Hematopoietic multipotent progenitor cell treated with erythropoietin and hydrocortisone succinate and interleukin-3 and kit ligand, for 17 days (in vitro differentiated cells): ENCODE measurements around the gene CERK.
A peak's percentile ranks its signal among the peaks of the same experiment; 100 is the strongest.
"Not testable (repeated sequence)": the region's sequence is repeated elsewhere in the genome, so short reads cannot be mapped to it uniquely, and the experiment has no call there.

ENCODE experiments used
- DNase-seq: peaks from one replicate; pipeline ENCODE4 v3.0.0-alpha.2; 2015; ENCODE audit warnings: low spot score

Gene CERK

DNA sequence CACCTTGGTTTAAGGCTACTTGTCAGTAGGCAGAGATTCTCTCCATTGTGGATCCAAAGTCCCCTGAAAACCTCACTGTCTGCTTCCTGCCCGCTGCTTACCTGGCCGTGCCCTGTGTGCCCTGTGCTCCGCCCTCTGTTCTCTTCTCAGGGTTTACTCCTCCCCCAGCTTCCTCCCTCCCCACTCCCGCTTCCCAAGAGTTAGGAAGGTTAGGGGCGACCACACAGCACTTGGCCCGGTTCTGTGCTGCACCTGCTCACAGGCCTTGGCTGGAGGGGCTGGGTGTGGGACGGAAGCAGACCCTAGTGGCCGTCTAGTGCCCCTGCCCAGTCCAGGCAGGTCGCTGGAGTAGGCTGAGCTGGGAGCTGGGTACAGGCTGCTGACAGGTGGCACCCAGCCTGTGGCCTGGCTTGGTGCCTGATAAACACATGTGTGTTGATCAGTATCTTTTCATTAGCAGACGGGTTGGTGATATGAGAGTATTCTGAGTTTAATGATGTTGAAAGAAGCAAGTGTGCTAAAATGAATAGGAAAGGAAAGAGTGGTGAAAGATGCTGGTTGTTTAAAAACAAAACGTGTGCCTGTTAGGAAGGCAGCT lies 77.3 kb downstream of the CERK start:
- DNase-seq, result peak; percentile 8

DNA sequence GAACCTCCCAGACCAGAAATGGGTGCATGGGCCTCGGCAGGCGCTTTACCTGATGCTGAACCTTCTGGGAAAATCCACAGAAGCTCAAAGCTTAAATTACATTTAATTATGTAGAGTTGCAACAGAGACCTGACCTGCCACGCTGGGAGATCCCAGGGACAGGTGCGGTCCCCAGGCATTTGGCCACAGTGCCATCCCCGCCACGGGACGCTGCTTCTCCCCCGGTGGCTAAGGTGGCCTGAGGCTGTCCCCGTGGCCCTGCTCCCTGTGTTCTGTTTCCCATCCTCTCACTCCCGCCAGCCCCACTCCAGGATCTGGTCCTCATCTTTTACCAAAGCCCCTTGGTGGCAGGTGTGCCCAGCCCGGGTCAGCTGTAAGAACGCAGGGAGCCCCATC lies 78.3 kb downstream of the CERK start:
- DNase-seq, result no peak

DNA sequence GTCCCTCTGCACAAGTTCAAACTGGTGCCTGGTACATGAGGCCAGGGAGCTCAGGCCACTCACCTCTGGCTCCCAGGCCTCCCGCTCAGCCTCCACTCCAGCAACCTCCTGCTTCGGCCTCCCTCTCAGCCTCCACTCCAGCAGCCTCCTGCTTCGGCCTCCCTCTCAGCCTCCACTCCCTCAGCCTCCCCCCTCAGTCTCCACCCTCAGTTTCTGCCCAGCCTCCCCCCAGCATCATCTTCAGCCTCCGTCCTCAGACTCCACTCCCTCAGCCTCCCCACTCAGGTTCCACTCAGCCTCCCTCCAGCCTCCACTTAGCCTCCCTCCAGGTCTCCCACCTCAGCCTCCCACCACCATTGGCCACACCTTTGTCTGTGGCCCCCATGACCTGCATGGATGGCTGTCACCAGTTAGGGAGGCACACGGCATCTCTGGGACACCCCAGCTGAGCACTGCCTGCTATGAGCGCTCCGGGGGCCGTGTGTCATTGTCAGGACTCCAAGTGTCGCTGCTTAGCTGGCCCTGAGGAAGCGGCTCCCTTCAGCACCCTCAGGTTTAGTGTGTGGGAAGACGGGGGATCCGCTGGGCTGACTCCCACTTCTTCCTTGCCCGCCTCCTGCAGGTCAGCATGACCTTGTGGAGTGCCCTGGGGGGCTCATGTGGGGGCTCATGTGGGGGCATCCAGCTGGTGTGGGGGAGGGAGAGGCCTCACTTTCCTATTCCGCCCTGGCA lies 78.8 kb downstream of the CERK start:
- DNase-seq, result no peak

DNA sequence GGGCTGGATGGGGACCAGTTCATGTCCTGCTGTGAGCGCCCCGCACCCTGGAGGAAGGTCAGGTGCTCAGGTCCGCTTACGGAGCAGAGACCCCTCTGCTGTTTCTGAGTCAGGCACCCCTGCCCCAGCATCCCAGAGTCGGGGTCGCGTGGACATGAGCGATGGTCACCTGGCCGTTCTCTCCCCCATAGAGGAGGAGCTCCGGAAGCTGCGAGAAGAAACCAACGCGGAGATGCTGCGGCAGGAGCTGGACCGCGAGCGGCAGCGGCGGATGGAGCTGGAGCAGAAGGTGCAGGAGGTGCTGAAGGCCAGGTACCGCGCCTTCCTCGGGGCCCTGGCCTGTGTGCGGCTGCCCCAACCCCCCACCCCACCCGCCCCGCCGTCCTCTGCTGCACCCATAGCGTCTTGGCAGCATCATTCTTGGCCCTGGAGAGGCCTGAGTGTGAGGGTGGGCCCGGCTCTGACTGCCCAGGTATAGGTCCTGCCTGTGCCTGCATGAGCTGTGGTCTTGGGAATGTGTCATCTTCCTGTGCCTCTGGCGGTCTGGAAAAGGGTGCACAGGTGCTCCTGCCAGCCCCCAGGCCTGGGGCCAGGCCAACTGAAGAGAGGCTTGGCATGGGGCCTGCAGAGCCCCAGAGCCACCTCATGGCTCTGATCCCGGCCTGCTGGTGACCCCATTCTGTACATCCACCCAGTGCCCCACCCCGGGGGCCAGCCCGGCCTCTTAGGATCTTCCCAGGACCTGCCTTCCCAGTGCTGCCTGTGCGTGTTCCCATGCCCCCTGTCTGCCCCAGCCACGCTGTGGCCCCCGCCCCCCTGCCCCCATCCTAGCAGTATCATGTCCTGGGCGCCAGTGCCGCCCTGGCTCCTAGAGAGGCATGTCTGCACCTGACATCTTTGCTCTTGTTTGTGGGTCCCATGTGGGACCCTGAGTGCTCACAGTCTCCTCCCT lies 79.8 kb downstream of the CERK start:
- no peak for DNase-seq

GRCh38 chr22:46657655-46657953 lies 80.4 kb downstream of the CERK start:
- DNase-seq, result no peak

DNA sequence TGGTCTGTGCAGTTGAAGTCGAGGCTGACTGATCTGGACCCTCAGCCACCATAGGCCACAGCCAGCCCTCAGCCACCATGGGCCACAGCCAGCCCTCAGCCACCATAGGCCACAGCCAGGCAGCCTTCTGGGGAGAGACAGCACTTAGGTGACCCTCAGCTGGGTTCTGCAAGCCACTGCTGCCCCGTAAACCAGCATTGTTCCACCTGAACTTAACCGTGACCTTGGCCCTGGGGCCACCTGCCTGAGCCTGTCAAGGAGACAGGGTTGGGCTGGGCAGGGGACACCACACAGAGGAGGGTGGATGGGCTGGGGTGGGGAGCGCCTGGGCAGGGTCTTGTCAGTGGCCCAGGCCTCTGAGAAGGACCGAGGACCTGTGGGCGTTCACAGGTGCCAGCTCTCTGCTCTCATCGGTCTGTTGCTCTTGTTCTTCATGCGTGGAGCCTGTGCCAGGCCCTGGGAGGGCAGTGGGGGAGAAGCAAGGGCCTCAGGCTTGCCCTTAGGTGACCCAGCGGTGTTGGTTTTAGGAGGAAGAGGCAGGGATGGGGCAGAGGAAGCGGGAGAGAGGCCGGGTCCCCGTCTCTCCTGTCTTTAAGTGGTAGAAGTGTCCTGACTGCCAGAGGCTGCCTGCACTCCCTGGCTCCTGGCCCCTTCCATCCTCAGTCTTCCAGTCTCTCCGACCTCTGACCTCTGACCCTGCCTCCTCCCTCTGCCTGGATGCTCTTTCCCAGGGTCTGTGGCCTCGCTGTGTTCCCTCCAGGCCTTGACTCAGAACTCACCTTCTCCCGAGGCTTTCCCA lies 81.0 kb downstream of the CERK start:
- DNase-seq, result no peak

- no peak for DNase-seq
Observed at GRCh38 chr22:46655861-46656608, 82.0 kb downstream of the CERK start.

DNA sequence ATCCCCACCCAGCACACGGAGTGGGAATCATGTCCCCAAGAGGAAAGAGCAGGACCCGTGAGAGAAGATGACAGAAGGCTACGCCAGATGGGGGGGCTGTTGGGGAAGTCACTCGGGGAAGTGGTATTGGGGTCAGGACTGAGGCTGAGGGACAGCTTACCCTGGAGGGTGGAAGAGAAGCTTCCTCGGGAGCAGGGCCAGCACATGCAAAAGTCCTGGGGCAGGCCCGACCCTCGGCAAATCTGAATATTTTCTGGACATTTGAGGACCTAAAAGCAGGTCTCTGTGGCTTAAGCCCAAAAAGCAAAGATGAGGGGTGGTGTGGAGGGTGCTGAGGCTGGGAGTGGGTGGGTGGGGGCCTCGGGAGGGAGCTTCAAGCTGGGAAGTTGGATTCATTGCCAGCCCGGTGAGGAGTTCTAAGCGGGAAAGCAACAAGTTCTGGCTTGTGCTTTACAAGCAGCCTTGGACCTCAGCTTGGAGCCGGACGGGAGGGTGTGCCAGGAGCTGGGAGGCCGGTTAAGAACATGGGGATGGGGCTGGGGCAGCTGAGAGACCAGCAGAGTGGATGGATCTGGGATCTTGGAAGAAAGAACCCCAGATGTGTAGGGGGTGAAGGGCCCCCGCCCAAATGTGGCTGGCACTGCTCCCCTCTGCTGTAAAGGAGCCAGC lies 83.0 kb downstream of the CERK start:
- no peak for DNase-seq

GRCh38 chr22:46654426-46654825 lies 83.6 kb downstream of the CERK start:
- no peak for DNase-seq

GRCh38 chr22:46653596-46653995 lies 84.5 kb downstream of the CERK start:
- no peak for DNase-seq

- no peak for DNase-seq
Observed at GRCh38 chr22:46652847-46653331, 85.2 kb downstream of the CERK start.

DNA sequence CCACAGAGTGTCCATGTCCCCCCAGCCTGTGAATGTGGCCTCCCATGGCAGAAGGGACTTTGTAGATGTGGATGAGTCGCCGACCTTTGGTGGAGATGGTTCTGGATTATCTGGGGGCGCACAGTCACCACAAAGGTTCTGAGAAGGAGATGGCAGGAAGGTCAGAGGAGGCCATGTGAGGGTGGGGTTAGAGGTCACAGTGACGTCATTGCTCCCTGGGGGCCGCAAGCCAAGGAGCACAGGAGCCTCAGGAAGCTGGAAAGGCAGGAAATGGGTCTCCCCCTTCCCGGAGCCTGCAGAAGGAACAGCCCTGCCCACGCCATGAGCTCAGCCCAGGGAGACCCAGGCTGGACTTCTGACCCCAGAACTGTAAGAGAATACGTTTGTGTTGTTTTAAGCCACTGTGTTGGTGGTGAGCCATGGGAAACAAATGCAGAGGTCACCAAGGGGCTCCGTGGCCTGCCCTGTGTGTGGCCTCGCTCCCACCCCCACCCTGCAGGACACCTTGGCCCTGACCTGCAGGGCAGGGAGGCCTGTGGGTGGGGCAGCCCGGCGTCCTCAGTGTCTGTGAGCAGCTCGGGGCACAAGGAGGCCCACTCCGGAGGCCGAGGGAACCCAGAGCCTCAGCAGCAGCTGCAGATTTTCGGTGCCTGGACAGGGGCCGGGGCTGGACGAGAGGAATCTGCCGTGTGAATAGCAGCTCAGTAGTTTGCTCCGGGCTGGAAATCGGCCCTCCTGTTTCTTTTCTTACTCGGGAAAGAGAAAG lies 85.8 kb downstream of the CERK start:
- no peak for DNase-seq

GRCh38 chr22:46651316-46651715 lies 86.7 kb downstream of the CERK start:
- no peak for DNase-seq

- DNase-seq, result no peak
Observed at GRCh38 chr22:46650078-46650810, 87.8 kb downstream of the CERK start.

- DNase-seq, result peak; percentile 61
Observed at GRCh38 chr22:46649141-46650077, 88.6 kb downstream of the CERK start.

DNA sequence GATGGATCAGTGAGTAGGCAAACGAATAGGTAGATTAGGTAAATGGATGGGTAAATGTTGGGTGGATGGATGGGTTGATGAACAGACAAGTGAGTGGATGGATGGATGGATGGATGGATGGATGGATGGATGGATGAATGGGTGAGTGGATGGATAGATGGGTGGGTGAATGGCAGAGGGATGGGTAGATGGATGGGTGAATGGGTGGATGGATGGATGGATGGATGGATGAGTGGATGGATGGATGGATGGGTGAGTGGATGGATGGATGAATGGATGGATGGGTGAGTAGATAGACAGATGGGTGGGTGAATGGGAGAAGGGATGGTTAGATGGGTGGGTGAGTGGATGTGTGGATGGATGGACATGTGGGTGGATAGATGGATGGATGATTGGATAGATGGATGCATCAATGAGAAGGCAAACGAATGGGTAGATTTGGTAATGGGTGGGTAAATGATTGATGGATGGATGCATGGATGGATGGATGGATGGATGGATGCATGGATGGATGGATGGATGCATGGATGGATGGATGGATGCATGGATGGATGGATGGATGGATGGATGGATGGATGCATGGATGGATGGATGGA lies 89.7 kb downstream of the CERK start:
- DNase-seq, result not testable (repeated sequence)

DNA sequence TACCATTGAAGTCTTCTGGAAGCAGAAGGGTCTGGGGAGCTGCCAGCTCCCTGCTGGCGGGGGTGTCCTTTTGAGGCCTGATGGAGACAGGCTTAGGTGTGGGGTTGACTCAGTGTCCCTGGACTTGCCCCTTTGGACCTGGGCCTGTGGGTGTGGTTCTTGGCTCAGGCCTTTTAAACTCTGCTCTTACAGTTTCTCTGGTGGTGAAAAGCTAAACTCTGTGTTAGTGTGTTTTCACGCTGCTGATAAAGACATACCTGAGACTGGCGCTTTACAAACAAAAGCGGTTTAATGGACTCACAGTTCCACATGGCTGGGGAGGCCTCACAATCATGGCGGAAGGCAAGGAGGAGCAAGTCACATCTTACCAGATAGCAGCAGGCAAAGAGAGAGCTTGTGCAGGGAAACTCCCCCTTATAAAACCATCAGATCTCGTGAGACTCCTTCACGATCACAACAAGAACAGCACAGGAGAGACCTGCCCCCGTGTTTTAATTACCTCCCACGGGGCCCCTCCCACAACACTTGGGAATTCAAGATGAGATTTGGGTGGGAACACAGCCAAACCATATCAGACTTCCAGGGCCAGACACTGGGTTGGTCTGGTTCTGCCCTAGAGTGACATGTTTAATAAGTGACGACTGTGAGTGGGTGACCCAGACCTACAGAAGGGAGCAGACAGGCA lies 91.4 kb downstream of the CERK start:
- no peak for DNase-seq
